ENCODE data around the gene MUC12. TPM values are rescaled to one million over a fixed set of nuclear protein-coding genes. Genes with fewer than 3 reads are reported as not detected.
"Not testable (repeated sequence)": the region's sequence is repeated elsewhere in the genome, so short reads cannot be mapped to it uniquely, and the experiment has no call there.

Gene MUC12
- total RNA-seq (under 1 TPM in 2 of 4 donors, not detected in 2; 0.02 to 0.13 TPM), polyA plus RNA-seq (under 1 TPM in 1 of 3 donors, not detected in 2; 0.09 TPM)
- long read RNA-seq, donor 1, result 0 reads
- long read RNA-seq, donor 2, result 0 reads

- peaks cover 0 to 70% (median 17%) of the 10 kb centered on the region in 3 donors for H3K27me3 ChIP-seq (ENCODE audit: insufficient read depth in 3 of 3, low read length in 2 of 3)
- ATAC-seq (no peak), DNase-seq (no peak)
- no peak within 1 kb of the TSS for H3K4me3 ChIP-seq
- 47 to 56% (median 52%) methylated on average over 12 of the region's 12 CpGs for WGBS, 3 donors
- no peaks in the 10 kb centered on the region for H3K9me3 ChIP-seq
- H3K4me1 ChIP-seq, result peaks cover 7% of the 10 kb centered on the region
- TF ChIP-seq CTCF (IDR thresholded peaks at IDR 0.05), result no peak
- H3K27ac ChIP-seq, result no peak within 1 kb of the TSS
- H3K36me3 ChIP-seq (ENCODE audit: insufficient read depth in 1 of 2, low read depth in 1 of 2), result no peaks in the 10 kb centered on the region
- intact Hi-C loops (cut with DNase I), result loop anchor here in 1 of 2 donors (5.0 kb wide), 1 partner anchor 88 kb away; no protein-coding TSS in a partner anchor
Observed at GRCh38 chr7:100969066-100969615, at the start of gene MUC12. Gene MUC12 (plus strand): TSS chr7:100969565. CDS start chr7:100969623, 58 bp downstream.

- H3K27ac ChIP-seq; H3K4me1 ChIP-seq; H3K27me3 ChIP-seq (ENCODE audit: insufficient read depth in 3 of 3, low read length in 2 of 3); DNase-seq; ATAC-seq; intact Hi-C loops (cut with DNase I); H3K9me3 ChIP-seq; H3K36me3 ChIP-seq (ENCODE audit: insufficient read depth in 1 of 2, low read depth in 1 of 2); H3K4me3 ChIP-seq: not testable (repeated sequence)
- 76 to 77% (median 76%) methylated on average over 9 of the region's 9 CpGs for WGBS, 3 donors
Observed at GRCh38 chr7:100919779-100920437, 49.5 kb upstream of the MUC12 start.

GRCh38 chr7:100921039-100921438, 48.3 kb upstream of the MUC12 start:
- H3K27ac ChIP-seq, result no peak overlapping the region
- DNase-seq, result no peak
- H3K36me3 ChIP-seq (ENCODE audit: insufficient read depth in 1 of 2, low read depth in 1 of 2), result no peaks in the 10 kb centered on the region
- no peaks in the 10 kb centered on the region for H3K9me3 ChIP-seq
- intact Hi-C loops (cut with DNase I), result no loop called here
- no peak overlapping the region for H3K4me3 ChIP-seq
- no peaks in the 10 kb centered on the region for H3K27me3 ChIP-seq (ENCODE audit: insufficient read depth in 3 of 3, low read length in 2 of 3)
- TF ChIP-seq CTCF (IDR thresholded peaks at IDR 0.05), result no peak
- no peaks in the 10 kb centered on the region for H3K4me1 ChIP-seq
- ATAC-seq, result no peak

- DNase-seq; H3K9me3 ChIP-seq; H3K36me3 ChIP-seq (ENCODE audit: insufficient read depth in 1 of 2, low read depth in 1 of 2); intact Hi-C loops (cut with DNase I); H3K27ac ChIP-seq; H3K4me3 ChIP-seq; ATAC-seq; H3K4me1 ChIP-seq; H3K27me3 ChIP-seq (ENCODE audit: insufficient read depth in 3 of 3, low read length in 2 of 3): not testable (repeated sequence)
- whole genome bisulfite sequencing, 3 donors, result 52 to 65% (median 62%) methylated on average over 4 of the region's 4 CpGs
Observed at GRCh38 chr7:100923616-100924015, 45.7 kb upstream of the MUC12 start.

GRCh38 chr7:100929808-100930174, 39.6 kb upstream of the MUC12 start:
- no peak for DNase-seq
- Histone ChIP-seq H3K27me3 (ENCODE audit: insufficient read depth in 3 of 3, low read length in 2 of 3) (no peaks in the 10 kb centered on the region), H3K27ac (no peak overlapping the region), H3K9me3 (no peaks in the 10 kb centered on the region), H3K4me3 (no peak overlapping the region), H3K36me3 (ENCODE audit: insufficient read depth in 1 of 2, low read depth in 1 of 2) (no peaks in the 10 kb centered on the region), H3K4me1 (no peaks in the 10 kb centered on the region)
- 91 to 95% (median 94%) methylated on average over 1 of the region's 1 CpG for WGBS, 3 donors
- ATAC-seq, result no peak
- no peak for TF ChIP-seq CTCF (IDR thresholded peaks at IDR 0.05)
- intact Hi-C loops (cut with DNase I), result no loop called here
